HG03159 (cell line): ENCODE data around the gene SMU1.
A peak's percentile ranks its signal among the peaks of the same experiment; 100 is the strongest.

ENCODE experiments used
- ATAC-seq: cut with Tn5 transposase; IDR thresholded peaks from one replicate; pipeline ENCODE4 v1.9.1; 2021; ENCODE audit warnings: mild to moderate bottlenecking, moderate library complexity; ENCODE audit not compliant: unreplicated experiment

The SMU1 gene

GRCh38 chr9:33076046-33077004 is at the start of gene SMU1:
SMU1 (minus strand) TSS chr9:33076674; CDS start chr9:33076608, 66 bp downstream.
- peak; percentile 99 for ATAC-seq

GRCh38 chr9:33125461-33125860 is 49.0 kb upstream of the SMU1 start:
- ATAC-seq: no peak

GRCh38 chr9:33124751-33125381 is 48.4 kb upstream of the SMU1 start:
- ATAC-seq: peak; percentile 41

- no peak for ATAC-seq
Measured at GRCh38 chr9:33124046-33124445, 47.6 kb upstream of the SMU1 start.

GRCh38 chr9:33123407-33124031 is 47.0 kb upstream of the SMU1 start:
- ATAC-seq: no peak

- no peak for ATAC-seq
Measured at GRCh38 chr9:33120620-33121019, 44.1 kb upstream of the SMU1 start.

GRCh38 chr9:33117796-33118195 is 41.3 kb upstream of the SMU1 start:
- ATAC-seq: no peak

GRCh38 chr9:33117306-33117705 is 40.8 kb upstream of the SMU1 start:
- ATAC-seq: no peak

GRCh38 chr9:33116860-33117259 is 40.4 kb upstream of the SMU1 start:
- ATAC-seq: no peak

- ATAC-seq: no peak
Measured at GRCh38 chr9:33114746-33115145, 38.3 kb upstream of the SMU1 start.

- ATAC-seq: no peak
Measured at GRCh38 chr9:33113799-33114547, 37.5 kb upstream of the SMU1 start.

GRCh38 chr9:33112094-33112493 is 35.6 kb upstream of the SMU1 start:
- ATAC-seq: no peak

GRCh38 chr9:33111631-33112030 is 35.2 kb upstream of the SMU1 start:
- ATAC-seq: no peak

GRCh38 chr9:33110686-33111085 is 34.2 kb upstream of the SMU1 start:
- no peak for ATAC-seq

- no peak for ATAC-seq
Measured at GRCh38 chr9:33109850-33110595, 33.5 kb upstream of the SMU1 start.

- ATAC-seq: no peak
Measured at GRCh38 chr9:33109097-33109496, 32.6 kb upstream of the SMU1 start.

- no peak for ATAC-seq
Measured at GRCh38 chr9:33108472-33108871, 32.0 kb upstream of the SMU1 start.

- no peak for ATAC-seq
Measured at GRCh38 chr9:33107762-33108161, 31.3 kb upstream of the SMU1 start.

GRCh38 chr9:33106827-33107621 is 30.6 kb upstream of the SMU1 start:
- ATAC-seq: no peak
